22Rv1 (cell line): Measurements from ENCODE around the gene METTL26.

ENCODE experiments used
- CTCF ChIP-seq: fragments of 450-650 bp; IDR thresholded peaks from 2 replicates; pipeline ENCODE4 v1.5.1; 2017; ENCODE audit warnings: mild to moderate bottlenecking
- ZFX ChIP-seq: fragments of 450-650 bp; IDR thresholded peaks from 2 replicates; pipeline ENCODE4 v1.6.1; 2017; ENCODE audit warnings: antibody characterized with exemption, borderline replicate concordance

GRCh38 chr16:625117-625976 is 10.8 kb downstream of the METTL26 start:
- TF ChIP-seq CTCF: no peak
- TF ChIP-seq ZFX: no peak
